MM.1S (cell line): ENCODE results near the gene B3GNT8.

ENCODE experiments used
- DNase-seq: peaks from one replicate; pipeline ENCODE4 v3.0.0-alpha.2; 2015
- H2AFZ ChIP-seq: fragments of 300-600 bp; sonication (generic); 2 replicates; pipeline ENCODE4 v1.6.0; 2016; ENCODE audit warnings: antibody characterized with exemption, low read length
- H3F3A ChIP-seq: fragments of 300-600 bp; sonication (generic); 2 replicates; pipeline ENCODE4 v1.6.1; 2016; ENCODE audit warnings: mild to moderate bottlenecking, antibody characterized with exemption, low read length, moderate library complexity, mixed read lengths; ENCODE audit not compliant: insufficient read depth
- H3K27ac ChIP-seq: fragments of 300-600 bp; sonication (generic); 2 replicates; pipeline ENCODE4 v1.5.1; 2016; ENCODE audit warnings: mild to moderate bottlenecking, low read length
- H3K27me3 ChIP-seq: fragments of 300-600 bp; sonication (generic); replicated peaks from 2 replicates; pipeline ENCODE4 v1.6.0; 2016; ENCODE audit warnings: low read length; ENCODE audit not compliant: insufficient read depth
- H3K36me3 ChIP-seq: fragments of 300-600 bp; sonication (generic); replicated peaks from 2 replicates; pipeline ENCODE4 v1.6.1; 2016; ENCODE audit warnings: mild to moderate bottlenecking, low read length, mixed read lengths; ENCODE audit not compliant: insufficient read depth
- H3K4me1 ChIP-seq: fragments of 300-600 bp; sonication (generic); 2 replicates; pipeline ENCODE4 v1.6.1; 2016; ENCODE audit warnings: low read length, mixed read lengths
- H3K4me2 ChIP-seq: fragments of 300-600 bp; sonication (generic); 2 replicates; pipeline ENCODE4 v1.6.0; 2016; ENCODE audit warnings: low read depth, low read length
- H3K4me3 ChIP-seq: fragments of 300-600 bp; sonication (generic); 2 replicates; pipeline ENCODE4 v1.5.1; 2016; ENCODE audit warnings: low read length, mixed read lengths
- H3K79me2 ChIP-seq: fragments of 300-600 bp; sonication (generic); 2 replicates; pipeline ENCODE4 v1.6.1; 2016; ENCODE audit warnings: mixed run types, low read length, mixed read lengths
- H3K9ac ChIP-seq: fragments of 300-600 bp; sonication (generic); 2 replicates; pipeline ENCODE4 v1.6.1; 2016; ENCODE audit warnings: low read length, mixed read lengths
- H3K9me2 ChIP-seq: fragments of 300-600 bp; sonication (generic); replicated peaks from 2 replicates; pipeline ENCODE4 v1.6.1; 2016; ENCODE audit warnings: mild to moderate bottlenecking, low read length, mixed read lengths; ENCODE audit not compliant: insufficient read depth
- H3K9me3 ChIP-seq: fragments of 300-600 bp; sonication (generic); replicated peaks from 2 replicates; pipeline ENCODE4 v1.6.1; 2016; ENCODE audit warnings: mild to moderate bottlenecking, low read length, mixed read lengths; ENCODE audit not compliant: insufficient read depth
- H4K20me1 ChIP-seq: fragments of 300-600 bp; sonication (generic); 2 replicates; pipeline ENCODE4 v1.6.1; 2016; ENCODE audit warnings: mild to moderate bottlenecking, low read length, moderate library complexity, mixed read lengths; ENCODE audit not compliant: insufficient read depth
- EZH2 ChIP-seq: fragments of 300-600 bp; sonication (generic); optimal IDR thresholded peaks from 2 replicates; pipeline ENCODE3; 2017; ENCODE audit warnings: low read depth, mild to moderate bottlenecking, antibody characterized with exemption, low read length, mixed read lengths
- EZH2phosphoT487 ChIP-seq: fragments of 300-600 bp; sonication (generic); IDR thresholded peaks from 2 replicates; pipeline ENCODE4 v1.6.1; 2018; ENCODE audit warnings: antibody characterized with exemption, low read length
- TF ChIP-seq, protein P1 (sequence below): fragments of 300-600 bp; sonication (generic); IDR thresholded peaks from 2 replicates; pipeline ENCODE4 v1.5.1; 2016; ENCODE audit warnings: antibody characterized with exemption, low read length, mixed read lengths

Gene B3GNT8

DNA sequence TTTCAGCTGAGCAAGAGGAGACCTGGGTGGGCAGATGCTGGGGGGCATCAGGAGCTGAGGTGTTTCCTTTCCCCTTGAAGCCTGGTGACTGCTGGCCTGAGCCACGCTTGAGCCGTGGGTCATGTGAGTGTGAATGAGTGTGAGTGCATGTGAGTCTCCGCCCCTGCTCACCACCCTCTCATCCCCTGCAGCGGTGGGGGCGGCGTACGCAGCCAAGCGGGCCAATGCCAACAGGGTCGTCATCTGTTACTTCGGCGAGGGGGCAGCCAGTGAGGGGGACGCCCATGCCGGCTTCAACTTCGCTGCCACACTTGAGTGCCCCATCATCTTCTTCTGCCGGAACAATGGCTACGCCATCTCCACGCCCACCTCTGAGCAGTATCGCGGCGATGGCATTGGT lies 5.2 kb downstream of the B3GNT8 start:
- H3K4me1 ChIP-seq, result no peaks in the 10 kb centered on the region
- H3K9me3 ChIP-seq, result no peaks in the 10 kb centered on the region
- H3K9me2 ChIP-seq, result no peaks in the 10 kb centered on the region
- H3K36me3 ChIP-seq, result no peaks in the 10 kb centered on the region
- no peak overlapping the region for H3K27ac ChIP-seq
- TF ChIP-seq EZH2phosphoT487 (no peak), EZH2 (no peak)
- TF ChIP-seq, protein P1, sequence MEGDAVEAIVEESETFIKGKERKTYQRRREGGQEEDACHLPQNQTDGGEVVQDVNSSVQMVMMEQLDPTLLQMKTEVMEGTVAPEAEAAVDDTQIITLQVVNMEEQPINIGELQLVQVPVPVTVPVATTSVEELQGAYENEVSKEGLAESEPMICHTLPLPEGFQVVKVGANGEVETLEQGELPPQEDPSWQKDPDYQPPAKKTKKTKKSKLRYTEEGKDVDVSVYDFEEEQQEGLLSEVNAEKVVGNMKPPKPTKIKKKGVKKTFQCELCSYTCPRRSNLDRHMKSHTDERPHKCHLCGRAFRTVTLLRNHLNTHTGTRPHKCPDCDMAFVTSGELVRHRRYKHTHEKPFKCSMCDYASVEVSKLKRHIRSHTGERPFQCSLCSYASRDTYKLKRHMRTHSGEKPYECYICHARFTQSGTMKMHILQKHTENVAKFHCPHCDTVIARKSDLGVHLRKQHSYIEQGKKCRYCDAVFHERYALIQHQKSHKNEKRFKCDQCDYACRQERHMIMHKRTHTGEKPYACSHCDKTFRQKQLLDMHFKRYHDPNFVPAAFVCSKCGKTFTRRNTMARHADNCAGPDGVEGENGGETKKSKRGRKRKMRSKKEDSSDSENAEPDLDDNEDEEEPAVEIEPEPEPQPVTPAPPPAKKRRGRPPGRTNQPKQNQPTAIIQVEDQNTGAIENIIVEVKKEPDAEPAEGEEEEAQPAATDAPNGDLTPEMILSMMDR, result no peak
- no peak overlapping the region for H2AFZ ChIP-seq
- H3K9ac ChIP-seq, result no peak overlapping the region
- H3K27me3 ChIP-seq, result no peaks in the 10 kb centered on the region
- H3F3A ChIP-seq, result no peaks in the 10 kb centered on the region
- no peaks in the 10 kb centered on the region for H4K20me1 ChIP-seq
- H3K4me3 ChIP-seq, result no peak overlapping the region
- no peaks in the 10 kb centered on the region for H3K79me2 ChIP-seq
- H3K4me2 ChIP-seq, result no peak overlapping the region
- DNase-seq, result no peak

DNA sequence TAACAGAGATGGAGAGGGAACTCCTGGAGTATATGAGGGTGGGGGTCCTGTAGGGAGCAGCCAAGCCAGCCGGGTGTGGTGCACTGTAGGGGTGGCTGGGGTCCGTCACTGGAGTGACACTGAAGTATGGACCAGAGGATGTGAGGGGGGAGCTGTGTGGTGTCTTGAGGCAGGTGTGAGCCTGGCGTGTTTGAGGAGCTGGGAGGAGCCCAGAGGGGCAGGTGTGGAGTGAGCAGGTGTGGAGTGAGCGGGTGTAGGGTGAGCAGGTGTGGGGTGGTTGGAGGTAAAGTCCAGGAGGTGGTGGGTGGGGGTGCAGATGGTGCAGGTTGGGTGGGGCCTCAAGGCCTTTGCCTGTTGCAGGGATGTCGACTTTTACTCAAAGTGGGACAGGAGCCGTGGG lies 5.9 kb downstream of the B3GNT8 start:
- H3K27ac ChIP-seq, result no peak overlapping the region
- H3K9me2 ChIP-seq, result no peaks in the 10 kb centered on the region
- H3K4me1 ChIP-seq, result no peaks in the 10 kb centered on the region
- H4K20me1 ChIP-seq, result no peaks in the 10 kb centered on the region
- H3K9ac ChIP-seq, result no peak overlapping the region
- TF ChIP-seq EZH2, result no peak
- TF ChIP-seq, protein P1, result no peak
- TF ChIP-seq EZH2phosphoT487, result no peak
- no peak overlapping the region for H2AFZ ChIP-seq
- H3K79me2 ChIP-seq, result no peaks in the 10 kb centered on the region
- no peak for DNase-seq
- H3K4me3 ChIP-seq, result no peak overlapping the region
- H3F3A ChIP-seq, result no peaks in the 10 kb centered on the region
- H3K9me3 ChIP-seq, result no peaks in the 10 kb centered on the region
- H3K27me3 ChIP-seq, result no peaks in the 10 kb centered on the region
- H3K4me2 ChIP-seq, result no peak overlapping the region
- no peaks in the 10 kb centered on the region for H3K36me3 ChIP-seq

DNA sequence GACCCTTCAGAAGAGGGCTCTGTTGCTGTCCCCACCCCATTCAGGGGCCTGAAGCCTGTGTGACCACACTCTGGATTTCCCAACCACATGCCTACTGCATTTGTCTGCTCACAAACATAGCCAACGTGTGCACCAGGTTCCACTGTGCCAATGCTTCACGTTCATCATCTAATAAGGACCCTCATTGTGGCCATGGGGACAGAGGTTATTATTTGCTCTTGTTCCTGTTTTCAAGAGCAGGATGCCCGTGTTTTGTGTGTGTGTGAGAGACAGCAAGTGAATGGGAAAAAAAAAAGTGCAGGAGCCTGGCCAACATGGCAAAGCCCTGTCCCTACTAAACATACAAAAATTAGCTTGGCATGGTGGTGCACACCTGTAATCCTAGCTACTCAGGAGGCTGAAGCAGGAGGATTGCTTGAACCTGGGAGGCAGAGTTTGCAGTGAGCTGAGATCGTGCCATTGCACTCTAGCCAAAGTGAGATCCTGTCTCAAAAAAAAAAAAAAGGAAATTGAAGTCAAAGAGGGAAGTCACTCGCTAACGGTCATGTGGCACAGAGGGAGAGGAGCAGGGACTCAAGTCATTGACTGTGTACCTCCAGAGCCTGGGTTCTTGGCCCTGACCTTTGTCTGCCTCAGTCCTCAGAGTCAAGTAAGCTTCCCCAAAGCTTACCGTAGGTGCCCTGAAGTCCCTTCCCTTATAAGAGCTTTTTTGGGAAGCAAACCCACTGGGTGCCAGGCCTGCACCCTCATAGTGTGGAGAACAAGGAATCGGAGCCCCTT lies 6.9 kb downstream of the B3GNT8 start:
- no peak for DNase-seq

More for the DNA sequence above, 6.9 kb downstream of the B3GNT8 start:
- Histone ChIP-seq H3K27ac (no peak overlapping the region), H3K36me3 (no peaks in the 10 kb centered on the region), H3K4me1 (no peaks in the 10 kb centered on the region), H4K20me1 (no peaks in the 10 kb centered on the region), H3K9me3 (no peaks in the 10 kb centered on the region), H3K79me2 (no peaks in the 10 kb centered on the region), H3K27me3 (no peaks in the 10 kb centered on the region), H3K4me3 (no peak overlapping the region), H2AFZ (no peak overlapping the region), H3K4me2 (no peak overlapping the region), H3K9me2 (no peaks in the 10 kb centered on the region), H3F3A (no peaks in the 10 kb centered on the region), H3K9ac (no peak overlapping the region)
- TF ChIP-seq EZH2 (no peak), EZH2phosphoT487 (no peak)
- TF ChIP-seq, protein P1, result no peak
